Activated CD4-positive, CD25-positive, alpha-beta regulatory T cell treated with anti-CD3 and anti-CD28 coated beads, Interleukin-2, amount 50 U/mL, for 24 hours (primary cell): Measurements from ENCODE around the gene NDC1.

Source experiments
- ATAC-seq, 2 donors: fragments of 150-1000 bp; cut with Tn5 transposase; one replicate each; pipeline ENCODE4 v1.10.0; 2021; ENCODE audit warnings: mild to moderate bottlenecking in 1 of 2, moderate library complexity in 1 of 2

The NDC1 gene

DNA sequence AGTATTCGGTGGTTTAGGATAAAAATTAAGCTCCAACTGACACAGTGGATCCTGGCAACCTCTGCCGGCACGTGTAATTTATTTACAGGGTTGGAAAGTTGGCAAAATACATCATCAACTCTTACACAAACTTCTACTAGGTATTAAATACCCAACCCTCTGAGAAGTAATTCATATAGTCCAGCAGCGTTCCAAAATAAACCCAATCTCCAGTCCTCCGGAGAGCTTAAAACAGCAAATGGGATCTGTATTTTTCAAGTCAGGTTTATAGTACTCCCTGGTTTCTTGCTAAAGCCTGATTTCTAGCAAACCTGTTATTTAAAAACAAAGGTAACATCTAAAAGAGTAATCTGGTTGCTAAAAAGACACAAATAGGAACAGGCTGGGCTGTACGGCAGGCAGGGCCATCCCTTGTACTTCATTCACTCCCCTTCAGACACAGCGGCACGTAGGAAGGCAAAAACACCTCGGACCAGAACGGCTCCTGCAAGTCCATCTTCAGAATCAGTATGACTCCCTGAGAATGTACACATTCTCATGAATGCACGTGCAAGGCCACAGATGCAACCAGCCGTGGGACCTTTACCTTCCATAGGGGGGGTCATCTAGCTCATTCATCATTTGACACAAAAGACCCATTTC lies 107.8 kb downstream of the NDC1 start:
- ATAC-seq = no peak

GRCh38 chr1:53729456-53730223 lies 108.5 kb downstream of the NDC1 start:
- ATAC-seq = no peak

DNA sequence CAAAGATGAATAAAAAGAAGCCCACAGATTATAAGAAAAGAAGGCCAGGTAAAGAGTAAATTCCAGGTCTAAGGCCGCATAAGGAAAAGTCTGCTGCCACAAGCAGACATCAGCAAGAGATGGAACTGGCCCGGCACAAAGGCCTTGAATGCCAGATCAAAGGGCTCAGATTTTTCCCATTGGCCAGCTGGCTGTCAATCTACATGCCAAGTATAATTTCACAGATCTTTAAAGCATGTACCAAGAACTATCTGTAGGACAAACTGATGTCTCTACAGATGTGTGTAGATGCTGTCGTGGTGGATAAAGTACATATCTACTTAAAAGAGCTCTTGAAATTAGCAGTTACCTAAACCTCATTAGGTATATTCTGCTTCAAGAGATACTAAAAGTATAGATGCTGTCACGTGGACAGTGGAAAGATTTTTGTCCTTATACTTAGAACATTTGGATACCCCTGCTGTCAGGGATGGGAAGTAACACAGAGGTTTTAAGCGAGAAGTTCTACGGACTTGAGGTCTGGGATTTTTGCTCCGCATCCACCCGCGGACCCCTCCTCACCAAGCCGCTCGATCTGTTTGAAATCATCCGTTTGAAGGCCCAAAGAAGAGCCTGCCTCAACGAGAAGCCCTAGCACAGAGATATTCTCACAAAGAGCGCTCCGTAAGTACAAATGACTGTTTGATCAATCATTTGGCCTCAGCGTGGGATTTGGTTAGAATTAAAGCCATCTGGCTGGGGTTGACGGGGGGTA lies 109.2 kb downstream of the NDC1 start:
- ATAC-seq = no peak

GRCh38 chr1:53728196-53728595 lies 109.9 kb downstream of the NDC1 start:
- ATAC-seq = no peak

DNA sequence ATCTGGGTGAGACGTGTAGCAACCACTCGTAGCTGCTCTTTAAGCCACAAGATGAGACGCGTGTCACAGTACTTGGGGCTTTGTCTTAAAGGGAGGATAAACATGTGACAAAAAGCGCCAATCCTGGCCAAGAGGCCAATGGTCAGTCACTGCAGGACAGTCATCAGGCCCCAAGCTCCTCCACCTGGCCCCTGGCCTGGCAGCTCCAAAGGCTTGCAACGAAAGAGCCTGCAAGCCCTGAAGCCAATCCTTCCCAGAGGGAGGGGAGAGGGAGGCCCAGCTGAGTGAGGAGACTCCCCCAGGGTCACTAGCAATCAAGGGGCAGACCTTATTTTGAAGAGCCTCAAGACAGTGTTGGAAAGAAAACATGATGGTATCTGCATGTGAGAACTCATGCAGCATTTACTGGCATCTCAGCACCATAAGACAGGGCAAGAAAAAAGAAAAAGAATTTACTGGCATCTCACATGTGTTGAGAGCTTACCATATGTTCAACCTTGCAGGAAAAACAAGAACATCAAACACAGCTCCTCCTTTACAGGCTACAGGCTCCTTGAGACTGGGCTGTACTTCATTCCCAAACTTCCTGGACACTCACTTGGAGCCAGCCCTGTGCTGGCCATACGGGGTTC lies 110.5 kb downstream of the NDC1 start:
- ATAC-seq = no peak

DNA sequence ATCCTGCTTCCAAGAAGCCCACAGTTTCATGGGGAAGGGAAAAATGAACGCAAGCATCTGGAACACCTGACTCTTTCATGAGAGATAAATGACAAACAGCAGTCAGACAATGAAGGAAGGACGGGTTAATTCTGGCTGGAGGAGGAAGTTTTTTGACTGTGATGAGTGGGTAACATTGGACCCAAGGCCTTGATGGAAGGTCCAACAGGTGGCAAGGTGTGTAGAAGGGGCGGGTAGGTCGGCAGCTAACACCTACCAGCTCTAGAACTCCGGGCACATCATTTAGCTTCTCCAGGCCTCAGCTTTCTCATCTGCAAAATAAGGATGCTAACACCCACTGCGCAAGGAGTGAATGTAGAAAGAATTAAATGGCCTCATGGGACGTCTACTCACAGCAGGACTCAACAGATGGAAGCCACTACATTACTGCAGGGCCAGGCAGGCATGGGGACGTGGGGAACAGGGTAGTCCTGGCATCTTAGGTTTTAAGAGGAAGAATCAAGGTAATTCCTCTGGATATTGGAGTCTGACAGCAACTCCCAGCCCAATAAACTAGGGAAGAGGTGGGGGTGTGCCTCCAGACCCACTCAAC lies 112.0 kb downstream of the NDC1 start:
- no peak for ATAC-seq

DNA sequence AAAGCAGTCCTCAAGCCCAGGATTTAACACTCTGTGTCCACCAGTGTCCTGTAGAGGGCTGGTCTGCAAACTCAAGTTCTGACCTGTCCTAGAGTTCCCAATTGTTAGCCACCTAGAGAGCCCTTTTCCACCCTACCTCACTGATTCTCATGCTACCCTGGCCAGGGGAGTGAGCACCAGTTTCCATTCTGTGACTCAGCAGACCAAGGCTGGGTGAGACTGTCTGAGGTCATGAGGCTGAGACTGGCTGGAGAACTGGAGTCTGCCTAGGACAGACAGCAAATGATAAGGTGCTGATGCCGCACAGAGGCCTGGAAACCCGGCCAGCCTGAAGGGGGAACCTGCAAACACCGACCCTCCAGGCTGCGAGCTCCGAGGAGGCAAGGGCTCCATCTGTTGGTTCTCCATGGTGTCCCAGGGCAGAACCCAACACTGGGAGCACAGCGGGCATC lies 112.8 kb downstream of the NDC1 start:
- ATAC-seq = no peak

GRCh38 chr1:53722025-53722424 lies 116.1 kb downstream of the NDC1 start:
- no peak for ATAC-seq

DNA sequence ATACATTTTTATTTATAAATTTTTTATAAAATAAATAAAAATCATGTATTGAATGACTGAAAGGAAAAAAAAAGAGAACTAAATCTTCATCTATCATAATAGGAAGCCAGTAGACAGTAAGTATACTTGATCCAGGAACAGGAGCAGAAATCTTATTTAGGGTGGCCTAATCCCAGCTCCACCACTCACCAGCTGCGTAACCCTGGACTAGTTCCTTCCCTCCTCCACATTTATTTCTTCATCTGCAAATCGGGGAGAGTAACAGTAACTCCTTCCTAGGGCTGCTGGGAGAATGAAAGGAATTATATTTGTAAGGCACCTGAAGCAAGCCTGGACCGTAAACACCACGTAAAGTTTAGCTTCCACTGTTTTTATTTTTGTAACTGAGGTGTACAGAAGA lies 117.0 kb downstream of the NDC1 start:
- ATAC-seq = no peak

DNA sequence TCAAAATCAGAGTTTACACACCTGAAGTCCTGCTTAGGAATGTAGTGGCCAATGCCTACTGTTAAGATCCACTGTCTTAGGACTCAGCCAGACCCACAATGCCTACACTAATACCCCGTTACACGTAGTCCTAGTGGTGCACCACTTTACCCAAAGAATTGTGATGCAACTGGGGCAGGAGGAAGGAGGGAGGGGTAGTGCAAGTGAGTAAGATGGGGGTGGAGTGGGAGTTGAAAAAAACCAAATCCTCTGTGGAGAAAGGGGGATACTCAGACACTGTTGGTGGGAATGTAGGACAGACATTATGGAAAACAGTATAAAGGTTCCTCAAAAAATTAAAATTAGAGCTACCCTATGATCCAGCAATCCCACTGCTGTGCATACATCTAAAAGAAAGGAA lies 118.6 kb downstream of the NDC1 start:
- no peak for ATAC-seq

DNA sequence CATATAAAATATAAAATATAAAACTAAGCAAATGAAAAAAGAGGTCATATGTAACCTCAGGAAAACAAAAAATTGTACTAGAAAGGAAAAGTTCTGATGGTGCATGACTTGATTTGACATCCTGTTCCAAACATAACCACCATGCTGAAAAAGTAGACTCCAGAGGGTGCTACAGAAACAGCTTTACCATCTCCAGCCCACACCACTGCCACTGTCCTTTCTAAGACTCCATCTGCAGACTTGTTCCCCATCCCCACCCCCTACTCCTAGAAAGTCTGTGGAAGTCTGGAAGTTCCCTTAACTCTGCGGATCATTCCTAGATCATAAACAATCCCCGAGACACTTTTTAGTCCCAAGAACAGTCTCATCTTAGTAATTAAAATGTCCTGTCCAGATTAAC lies 119.7 kb downstream of the NDC1 start:
- ATAC-seq = no peak

DNA sequence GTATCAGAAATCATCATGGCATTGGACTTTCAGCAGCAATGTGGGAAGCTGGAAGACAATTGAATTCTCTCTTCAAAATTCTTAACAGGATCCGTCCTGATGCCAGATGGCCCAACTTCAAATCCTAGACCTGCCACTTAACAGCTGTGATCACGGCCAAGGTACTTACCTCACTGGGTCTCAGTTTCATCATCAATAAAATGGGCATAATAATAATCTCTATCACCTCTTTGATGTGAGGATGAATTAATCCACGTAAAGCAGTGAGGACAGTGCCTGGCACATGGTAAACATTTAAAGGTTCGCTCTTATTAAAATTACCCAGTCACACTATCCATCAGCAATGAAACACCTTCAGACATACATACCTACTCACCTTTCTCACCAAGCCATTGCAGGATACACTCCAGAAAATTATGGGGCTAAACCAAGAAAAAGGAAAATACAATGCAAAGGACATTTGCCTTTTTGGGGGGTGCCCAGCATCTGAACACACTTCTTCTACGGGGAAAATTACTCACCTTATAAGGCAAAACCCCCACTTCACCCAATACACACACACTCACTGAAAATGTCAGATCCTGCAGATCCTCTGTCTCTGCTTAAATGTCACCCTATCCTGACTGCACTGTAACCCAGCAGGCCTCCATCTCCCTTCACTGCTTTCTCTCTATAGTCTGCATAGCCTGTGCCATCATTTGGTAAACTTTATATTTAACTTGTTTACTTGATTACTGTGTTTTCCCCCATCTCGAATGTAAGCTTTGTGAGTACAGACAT lies 120.9 kb downstream of the NDC1 start:
- ATAC-seq = no peak

GRCh38 chr1:53716150-53716549 lies 121.9 kb downstream of the NDC1 start:
- no peak for ATAC-seq

DNA sequence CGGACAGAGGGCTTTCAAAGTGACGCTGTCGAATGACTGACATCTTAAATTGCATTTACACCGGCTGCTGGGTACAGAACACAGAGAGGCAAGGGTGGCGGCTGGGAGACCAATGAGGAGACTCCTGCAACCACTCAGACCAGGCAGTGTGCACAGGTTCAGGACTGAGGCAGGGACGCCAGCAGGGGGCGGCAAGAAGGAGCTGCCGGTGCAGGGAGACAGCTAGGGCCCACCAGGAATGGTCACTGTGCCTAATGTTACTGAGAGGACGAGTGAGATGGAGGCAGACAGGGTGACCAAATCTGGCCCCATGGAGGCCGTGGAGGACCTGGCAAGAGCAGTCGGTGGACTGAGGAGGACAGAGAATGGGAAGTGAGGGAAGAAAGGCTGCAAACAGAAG lies 122.6 kb downstream of the NDC1 start:
- ATAC-seq = no peak
